ENCODE measurements around the gene BCL2.

BCL2 gene

GRCh38 chr18:63241317-63241712, 78.3 kb downstream of the BCL2 start:
- no peak for DNase-seq
- Histone ChIP-seq H3K27me3 (replicated peaks in 2 of 5; ENCODE audit: control insufficient read depth in 4 of 5, insufficient read depth in 5 of 5, low read length in 4 of 5) (no peaks in the 10 kb centered on the region), H3K27ac (ENCODE audit: insufficient read depth in 1 of 2, low read depth in 1 of 2, low read length in 2 of 2, poor library complexity in 1 of 2, severe bottlenecking in 2 of 2) (no peak overlapping the region), H3K4me3 (ENCODE audit: control insufficient read depth in 1 of 7, extremely low read depth in 1 of 7, insufficient read depth in 4 of 7, low read depth in 2 of 7, low read length in 6 of 7) (no peak overlapping the region), H3K4me1 (ENCODE audit: control extremely low read depth in 1 of 4, control insufficient read depth in 4 of 4, insufficient read depth in 4 of 4, low read length in 3 of 4) (peaks cover 0 to 3% (median under 1%) of the 10 kb centered on the region in 4 experiments), H3K36me3 (ENCODE audit: control insufficient read depth in 4 of 4, insufficient read depth in 4 of 4, low read length in 3 of 4) (peaks cover 0 to 8% (median 1%) of the 10 kb centered on the region in 4 experiments), H3K9me3 (ENCODE audit: control extremely low read depth in 1 of 5, control insufficient read depth in 4 of 5, insufficient read depth in 2 of 5, low read depth in 1 of 5, low read length in 4 of 5) (no peaks in the 10 kb centered on the region)
- POLR2A ChIA-PET = no interaction called here
- 86% methylated on average over 2 of the region's 3 CpGs for WGBS (ENCODE audit: insufficient coverage)
- CTCF ChIA-PET = no interaction called here

GRCh38 chr18:63240531-63241316, 78.8 kb downstream of the BCL2 start:
- Histone ChIP-seq H3K4me3 (ENCODE audit: control insufficient read depth in 1 of 7, extremely low read depth in 1 of 7, insufficient read depth in 4 of 7, low read depth in 2 of 7, low read length in 6 of 7) (no peak overlapping the region), H3K4me1 (ENCODE audit: control extremely low read depth in 1 of 4, control insufficient read depth in 4 of 4, insufficient read depth in 4 of 4, low read length in 3 of 4) (peaks cover 0 to 6% (median under 1%) of the 10 kb centered on the region in 4 experiments), H3K36me3 (ENCODE audit: control insufficient read depth in 4 of 4, insufficient read depth in 4 of 4, low read length in 3 of 4) (peaks cover 0 to 8% (median 1%) of the 10 kb centered on the region in 4 experiments), H3K27ac (ENCODE audit: insufficient read depth in 1 of 2, low read depth in 1 of 2, low read length in 2 of 2, poor library complexity in 1 of 2, severe bottlenecking in 2 of 2) (no peak overlapping the region), H3K27me3 (replicated peaks in 2 of 5; ENCODE audit: control insufficient read depth in 4 of 5, insufficient read depth in 5 of 5, low read length in 4 of 5) (no peaks in the 10 kb centered on the region), H3K9me3 (ENCODE audit: control extremely low read depth in 1 of 5, control insufficient read depth in 4 of 5, insufficient read depth in 2 of 5, low read depth in 1 of 5, low read length in 4 of 5) (no peaks in the 10 kb centered on the region)
- WGBS (ENCODE audit: insufficient coverage) = 95% methylated on average over 2 of the region's 8 CpGs
- no peak for DNase-seq
- CTCF ChIA-PET = interaction anchor here (0.6 kb wide), 1 partner anchor 33 kb away, joined by 3 read pairs; no protein-coding TSS in a partner anchor
- POLR2A ChIA-PET = no interaction called here

DNA sequence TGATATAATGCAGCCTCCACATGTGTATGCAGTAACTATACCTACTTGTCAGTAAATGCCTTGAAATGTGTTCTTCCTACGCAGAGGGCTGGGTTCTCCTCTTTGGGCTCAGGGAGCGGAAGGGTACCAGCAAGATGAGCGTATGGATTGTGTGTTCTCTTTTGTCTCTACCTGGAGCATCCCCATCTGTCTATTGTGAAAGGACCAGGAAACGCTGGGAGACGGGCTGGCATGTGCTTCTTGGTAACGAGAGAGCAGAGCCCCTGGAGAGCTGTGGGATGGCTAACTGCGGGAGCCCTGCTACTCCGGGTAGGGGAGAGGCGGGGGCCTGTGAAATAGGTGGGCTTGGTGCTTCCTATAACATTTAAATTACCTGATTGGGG, 80.9 kb downstream of the BCL2 start:
- Histone ChIP-seq H3K4me3 (ENCODE audit: control insufficient read depth in 1 of 7, extremely low read depth in 1 of 7, insufficient read depth in 4 of 7, low read depth in 2 of 7, low read length in 6 of 7) (no peak overlapping the region), H3K36me3 (ENCODE audit: control insufficient read depth in 4 of 4, insufficient read depth in 4 of 4, low read length in 3 of 4) (peaks cover 0 to 8% (median 1%) of the 10 kb centered on the region in 4 experiments), H3K9me3 (ENCODE audit: control extremely low read depth in 1 of 5, control insufficient read depth in 4 of 5, insufficient read depth in 2 of 5, low read depth in 1 of 5, low read length in 4 of 5) (no peaks in the 10 kb centered on the region), H3K4me1 (ENCODE audit: control extremely low read depth in 1 of 4, control insufficient read depth in 4 of 4, insufficient read depth in 4 of 4, low read length in 3 of 4) (peaks cover 0 to 6% (median 1%) of the 10 kb centered on the region in 4 experiments), H3K27ac (ENCODE audit: insufficient read depth in 1 of 2, low read depth in 1 of 2, low read length in 2 of 2, poor library complexity in 1 of 2, severe bottlenecking in 2 of 2) (no peak overlapping the region), H3K27me3 (replicated peaks in 2 of 5; ENCODE audit: control insufficient read depth in 4 of 5, insufficient read depth in 5 of 5, low read length in 4 of 5) (no peaks in the 10 kb centered on the region)
- 87% methylated on average over 6 of the region's 9 CpGs for WGBS (ENCODE audit: insufficient coverage)
- ChIA-PET POLR2A (no interaction called here), CTCF (no interaction called here)
- DNase-seq = no peak

DNA sequence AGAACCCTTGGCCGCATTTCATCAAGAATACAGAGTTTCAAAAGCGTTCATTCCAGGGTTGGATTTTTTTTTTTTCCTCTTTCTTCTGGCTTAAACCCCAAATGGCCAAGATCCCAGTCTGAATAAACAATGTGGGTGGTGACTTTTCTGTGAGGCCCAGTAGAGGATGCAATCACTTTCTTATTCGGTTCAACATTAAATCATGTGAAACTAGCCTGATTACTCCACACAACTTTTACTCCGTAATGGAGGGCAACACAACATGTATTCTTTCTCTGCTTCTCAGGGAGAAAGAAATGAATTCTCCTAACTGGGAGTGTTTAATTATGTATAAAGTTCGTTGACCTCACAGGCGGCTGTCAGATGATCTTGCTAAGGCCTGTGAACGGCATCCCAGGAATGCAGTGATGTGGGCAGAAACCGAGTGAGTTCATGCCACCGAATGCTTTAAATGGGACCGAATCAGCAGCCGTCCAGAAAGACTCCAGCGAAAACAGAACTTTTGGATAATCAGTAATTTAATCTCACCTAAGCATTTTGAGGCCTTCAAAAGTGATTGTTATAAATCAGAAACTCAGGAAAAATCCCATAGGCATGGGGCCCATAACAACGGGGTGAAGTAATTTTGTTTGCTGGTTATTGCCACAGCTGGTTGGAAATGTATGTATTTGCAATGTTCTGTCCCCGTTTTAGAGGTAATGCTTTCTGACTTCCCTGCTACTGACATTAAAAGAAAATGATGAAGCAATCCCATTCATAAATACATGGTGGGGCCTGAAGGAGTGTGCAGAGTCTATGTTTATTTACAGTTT, 81.5 kb downstream of the BCL2 start:
- Histone ChIP-seq H3K27ac (ENCODE audit: insufficient read depth in 1 of 2, low read depth in 1 of 2, low read length in 2 of 2, poor library complexity in 1 of 2, severe bottlenecking in 2 of 2) (no peak overlapping the region), H3K36me3 (ENCODE audit: control insufficient read depth in 4 of 4, insufficient read depth in 4 of 4, low read length in 3 of 4) (peaks cover 0 to 8% (median 1%) of the 10 kb centered on the region in 4 experiments), H3K9me3 (ENCODE audit: control extremely low read depth in 1 of 5, control insufficient read depth in 4 of 5, insufficient read depth in 2 of 5, low read depth in 1 of 5, low read length in 4 of 5) (no peaks in the 10 kb centered on the region), H3K27me3 (replicated peaks in 2 of 5; ENCODE audit: control insufficient read depth in 4 of 5, insufficient read depth in 5 of 5, low read length in 4 of 5) (no peaks in the 10 kb centered on the region), H3K4me1 (ENCODE audit: control extremely low read depth in 1 of 4, control insufficient read depth in 4 of 4, insufficient read depth in 4 of 4, low read length in 3 of 4) (peaks cover 0 to 6% (median 1%) of the 10 kb centered on the region in 4 experiments), H3K4me3 (ENCODE audit: control insufficient read depth in 1 of 7, extremely low read depth in 1 of 7, insufficient read depth in 4 of 7, low read depth in 2 of 7, low read length in 6 of 7) (no peak overlapping the region)
- DNase-seq = no peak
- POLR2A ChIA-PET = no interaction called here
- whole genome bisulfite sequencing (ENCODE audit: insufficient coverage) = 98% methylated on average over 12 of the region's 14 CpGs
- CTCF ChIA-PET = interaction anchor here (1.1 kb wide), 1 partner anchor 8 kb away, joined by 6 read pairs; no protein-coding TSS in a partner anchor

- Histone ChIP-seq H3K4me1 (ENCODE audit: control extremely low read depth in 1 of 4, control insufficient read depth in 4 of 4, insufficient read depth in 4 of 4, low read length in 3 of 4) (peaks cover 0 to 6% (median 1%) of the 10 kb centered on the region in 4 experiments), H3K36me3 (ENCODE audit: control insufficient read depth in 4 of 4, insufficient read depth in 4 of 4, low read length in 3 of 4) (peaks cover 0 to 8% (median 1%) of the 10 kb centered on the region in 4 experiments), H3K4me3 (ENCODE audit: control insufficient read depth in 1 of 7, extremely low read depth in 1 of 7, insufficient read depth in 4 of 7, low read depth in 2 of 7, low read length in 6 of 7) (no peak overlapping the region), H3K27me3 (replicated peaks in 2 of 5; ENCODE audit: control insufficient read depth in 4 of 5, insufficient read depth in 5 of 5, low read length in 4 of 5) (no peaks in the 10 kb centered on the region), H3K27ac (ENCODE audit: insufficient read depth in 1 of 2, low read depth in 1 of 2, low read length in 2 of 2, poor library complexity in 1 of 2, severe bottlenecking in 2 of 2) (no peak overlapping the region), H3K9me3 (ENCODE audit: control extremely low read depth in 1 of 5, control insufficient read depth in 4 of 5, insufficient read depth in 2 of 5, low read depth in 1 of 5, low read length in 4 of 5) (no peaks in the 10 kb centered on the region)
- POLR2A ChIA-PET = no interaction called here
- CTCF ChIA-PET = interaction anchor here (1.1 kb wide), 1 partner anchor 9 kb away, joined by 6 read pairs; no protein-coding TSS in a partner anchor
- DNase-seq = no peak
- 97% methylated on average over 11 of the region's 21 CpGs for WGBS (ENCODE audit: insufficient coverage)
Measured at GRCh38 chr18:63236921-63237846, 82.4 kb downstream of the BCL2 start.

GRCh38 chr18:63236406-63236805, 83.2 kb downstream of the BCL2 start:
- CTCF ChIA-PET = interaction anchor here (0.5 kb wide), 1 partner anchor 140 kb away, joined by 3 read pairs; no protein-coding TSS in a partner anchor
- Histone ChIP-seq H3K36me3 (ENCODE audit: control insufficient read depth in 4 of 4, insufficient read depth in 4 of 4, low read length in 3 of 4) (peaks cover 0 to 8% (median 1%) of the 10 kb centered on the region in 4 experiments), H3K9me3 (ENCODE audit: control extremely low read depth in 1 of 5, control insufficient read depth in 4 of 5, insufficient read depth in 2 of 5, low read depth in 1 of 5, low read length in 4 of 5) (no peaks in the 10 kb centered on the region), H3K4me3 (ENCODE audit: control insufficient read depth in 1 of 7, extremely low read depth in 1 of 7, insufficient read depth in 4 of 7, low read depth in 2 of 7, low read length in 6 of 7) (no peak overlapping the region), H3K27ac (ENCODE audit: insufficient read depth in 1 of 2, low read depth in 1 of 2, low read length in 2 of 2, poor library complexity in 1 of 2, severe bottlenecking in 2 of 2) (no peak overlapping the region), H3K4me1 (ENCODE audit: control extremely low read depth in 1 of 4, control insufficient read depth in 4 of 4, insufficient read depth in 4 of 4, low read length in 3 of 4) (peaks cover 0 to 6% (median 1%) of the 10 kb centered on the region in 4 experiments), H3K27me3 (replicated peaks in 2 of 5; ENCODE audit: control insufficient read depth in 4 of 5, insufficient read depth in 5 of 5, low read length in 4 of 5) (no peaks in the 10 kb centered on the region)
- POLR2A ChIA-PET = no interaction called here
- peak in 2 of 3 donors; percentile 39 to 43 for DNase-seq
- 75% methylated on average over 9 of the region's 14 CpGs for WGBS (ENCODE audit: insufficient coverage)

All from common myeloid progenitor, CD34-positive (primary cell).